A549 treated with CpdA at 1 μM for 4 hours (cell line): ENCODE data around the gene LATS2. TPM values are rescaled to one million over a fixed set of nuclear protein-coding genes. Genes with fewer than 3 reads are reported as not detected.

Source experiments
- total RNA-seq: library from RNA; stranded (reverse); fragments of 200-300 nt; extraction: Qiagen RNA extraction; gene quantifications from 5 replicates; pipeline ENCODE4 v1.2.3, GENCODE V29; 2022; ENCODE audit warnings: low read depth

LATS2 gene
- total RNA-seq: 6.8 to 8.0 TPM (median 7.6 TPM) in 5 replicates

GRCh38 chr13:21061029-21061763 is at the start of gene LATS2:
TSS of gene LATS2 (minus strand) at chr13:21061586. CDS start at chr13:21046026, 15,560 bp downstream.

Other genes with a start within 250 kb of the LATS2 start
- gene XPO4, start 158.8 kb downstream of the LATS2 start, total RNA-seq: 5.2 to 7.0 TPM (median 6.6 TPM) in 5 replicates
- gene SAP18, start 78.5 kb upstream of the LATS2 start, total RNA-seq: 105 to 183 TPM (median 149 TPM) in 5 replicates
- 13.2 to 14.7 TPM (median 14.3 TPM) in 5 replicates for gene SKA3, start 115.0 kb upstream of the LATS2 start, total RNA-seq
- gene MRPL57, start 115.1 kb upstream of the LATS2 start, total RNA-seq: 19.0 to 26.4 TPM (median 24.9 TPM) in 5 replicates